GM06990 (cell line): ENCODE results near the gene UPF2.

Experiments used
- DNase-seq: peaks from one replicate; pipeline ENCODE4 v3.0.0-alpha.2; 2011; ENCODE audit not compliant: insufficient read length; ENCODE audit errors: extremely low read depth
- H3K27me3 ChIP-seq: replicated peaks from 2 replicates; pipeline ENCODE4 v1.6.0; 2011; ENCODE audit warnings: low read length; ENCODE audit not compliant: control insufficient read depth, insufficient read depth
- H3K36me3 ChIP-seq: 2 replicates; pipeline ENCODE4 v1.5.1; 2011; ENCODE audit warnings: low read length; ENCODE audit not compliant: control insufficient read depth, insufficient read depth
- H3K4me3 ChIP-seq: replicated peaks from 2 replicates; pipeline ENCODE4 v1.5.1; 2011; ENCODE audit warnings: low read depth, mild to moderate bottlenecking, control low read depth, low read length
- CTCF ChIP-seq: IDR thresholded peaks from 2 replicates; pipeline ENCODE4 v1.5.1; 2011; ENCODE audit warnings: low read length, control low read depth, mild to moderate bottlenecking, inconsistent platforms; ENCODE audit not compliant: insufficient read depth, poor library complexity, severe bottlenecking

UPF2 gene

GRCh38 chr10:11907914-11908313 is 134.7 kb downstream of the UPF2 start:
- Histone ChIP-seq H3K36me3 (no peaks in the 10 kb centered on the region), H3K4me3 (no peak overlapping the region), H3K27me3 (0 out of 2 replicates have a peak, but pooled peaks cover 1% of the 10 kb centered on the region)
- no peak for DNase-seq
- TF ChIP-seq CTCF, result no peak

GRCh38 chr10:11906714-11907113 is 135.9 kb downstream of the UPF2 start:
- no peak overlapping the region for H3K4me3 ChIP-seq
- H3K36me3 ChIP-seq, result no peaks in the 10 kb centered on the region
- no peak for TF ChIP-seq CTCF
- DNase-seq, result no peak
- H3K27me3 ChIP-seq, result no peaks in the 10 kb centered on the region

GRCh38 chr10:11902646-11903045 is 140.0 kb downstream of the UPF2 start:
- no peaks in the 10 kb centered on the region for H3K27me3 ChIP-seq
- no peaks in the 10 kb centered on the region for H3K36me3 ChIP-seq
- no peak for DNase-seq
- H3K4me3 ChIP-seq, result no peak overlapping the region
- TF ChIP-seq CTCF, result no peak

- H3K4me3 ChIP-seq, result no peak overlapping the region
- no peak for DNase-seq
- no peaks in the 10 kb centered on the region for H3K36me3 ChIP-seq
- no peaks in the 10 kb centered on the region for H3K27me3 ChIP-seq
- TF ChIP-seq CTCF, result no peak
Measured at GRCh38 chr10:11901833-11902475, 140.7 kb downstream of the UPF2 start.

GRCh38 chr10:11901454-11901832 is 141.2 kb downstream of the UPF2 start:
- DNase-seq, result no peak
- TF ChIP-seq CTCF, result no peak
- Histone ChIP-seq H3K36me3 (no peaks in the 10 kb centered on the region), H3K4me3 (no peak overlapping the region), H3K27me3 (no peaks in the 10 kb centered on the region)

GRCh38 chr10:11901036-11901301 is 141.6 kb downstream of the UPF2 start:
- no peaks in the 10 kb centered on the region for H3K36me3 ChIP-seq
- no peak overlapping the region for H3K4me3 ChIP-seq
- no peak for TF ChIP-seq CTCF
- no peak for DNase-seq
- no peaks in the 10 kb centered on the region for H3K27me3 ChIP-seq
